NAMALWA (cell line): ENCODE data around the gene TTYH2.
A peak's percentile ranks its signal among the peaks of the same experiment; 100 is the strongest.
"Not testable (repeated sequence)": the region's sequence is repeated elsewhere in the genome, so short reads cannot be mapped to it uniquely, and the experiment has no call there.

ENCODE experiments used
- DNase-seq: peaks from one replicate; pipeline ENCODE4 v3.0.0-alpha.2; 2015; ENCODE audit warnings: low spot score

TTYH2 gene

DNA sequence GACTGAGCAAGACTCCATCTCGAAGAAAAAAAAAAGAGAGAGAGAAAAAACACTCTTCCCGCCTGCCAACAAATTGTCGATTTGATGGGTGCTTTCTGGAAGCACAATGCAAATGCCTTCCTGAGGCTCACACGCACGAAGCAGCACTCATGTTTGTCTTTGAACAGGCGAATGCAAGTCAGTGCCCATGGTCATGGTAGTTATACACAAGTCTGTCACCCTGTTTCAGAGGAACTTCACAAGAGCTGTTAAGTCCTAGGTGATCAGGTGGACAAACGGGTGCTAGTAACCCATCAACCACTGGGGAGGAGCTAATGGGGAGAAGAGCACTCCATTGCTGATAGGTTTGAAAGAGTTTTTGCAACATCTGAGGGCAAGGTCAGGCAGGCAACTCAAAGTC is 54.2 kb downstream of the TTYH2 start:
- DNase-seq = no peak

GRCh38 chr17:74267987-74268499 is 54.7 kb downstream of the TTYH2 start:
- DNase-seq = no peak

DNA sequence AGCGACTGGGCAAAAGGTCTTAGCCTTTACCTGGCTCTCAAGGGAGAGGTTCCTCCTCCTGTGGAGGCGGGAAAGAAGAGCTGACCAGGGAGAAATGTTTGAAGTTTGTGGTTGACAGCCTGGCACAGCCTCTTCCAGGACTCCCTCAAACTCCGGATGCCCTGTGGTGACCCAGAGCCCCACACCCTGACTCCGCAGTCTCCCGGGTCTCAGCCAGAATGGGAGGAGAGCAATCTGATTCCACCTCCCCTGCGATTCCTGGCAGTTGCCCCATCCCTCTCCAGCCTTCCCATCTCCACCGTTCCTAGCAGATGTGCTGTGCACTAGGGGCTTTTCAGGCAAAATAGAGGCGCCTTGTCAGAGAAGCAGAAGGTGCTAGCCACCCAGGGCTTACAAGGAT is 55.2 kb downstream of the TTYH2 start:
- DNase-seq = no peak

DNA sequence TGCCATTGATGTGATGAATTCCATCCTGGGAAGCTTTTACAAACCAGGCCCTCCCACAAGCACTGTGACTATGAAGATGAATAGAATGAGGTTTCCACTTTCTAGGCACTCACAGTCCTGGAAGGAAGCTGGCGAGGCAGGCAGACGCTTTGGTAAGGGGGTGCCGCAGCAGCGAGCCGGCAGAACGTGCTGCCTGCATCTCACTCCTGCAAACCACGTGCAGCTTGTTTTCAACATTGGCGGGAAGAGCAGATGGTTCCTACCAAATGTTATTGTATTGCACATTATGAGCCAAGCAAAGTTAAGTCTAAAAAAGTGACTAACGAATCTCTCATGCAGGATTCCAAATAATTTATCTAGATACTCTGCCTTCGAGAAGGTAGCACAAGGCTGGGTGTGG is 57.0 kb downstream of the TTYH2 start:
- DNase-seq = no peak

DNA sequence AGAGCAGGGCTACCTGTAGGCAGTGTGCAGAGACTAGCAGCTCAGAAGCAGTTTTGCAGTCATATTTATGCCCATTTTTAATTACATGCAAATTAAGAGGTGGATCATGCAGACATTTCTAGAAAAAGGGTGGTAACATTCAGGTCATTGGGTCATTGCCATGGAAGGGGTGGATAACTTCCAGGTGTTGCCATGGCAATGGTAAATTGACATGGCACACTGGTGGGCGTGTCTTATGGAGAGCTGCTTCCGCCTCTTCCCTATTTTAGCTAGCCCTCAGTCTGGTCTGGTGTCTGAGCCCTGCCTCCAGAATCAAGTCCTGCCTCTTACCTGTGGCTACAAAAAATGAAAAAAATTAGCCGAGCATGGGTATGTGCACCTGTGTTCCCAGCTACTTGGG is 57.9 kb downstream of the TTYH2 start:
- DNase-seq = peak; percentile 57

- DNase-seq = no peak
Measured at GRCh38 chr17:74271901-74272561, 58.7 kb downstream of the TTYH2 start.

GRCh38 chr17:74272731-74273201 is 59.4 kb downstream of the TTYH2 start:
- no peak for DNase-seq

DNA sequence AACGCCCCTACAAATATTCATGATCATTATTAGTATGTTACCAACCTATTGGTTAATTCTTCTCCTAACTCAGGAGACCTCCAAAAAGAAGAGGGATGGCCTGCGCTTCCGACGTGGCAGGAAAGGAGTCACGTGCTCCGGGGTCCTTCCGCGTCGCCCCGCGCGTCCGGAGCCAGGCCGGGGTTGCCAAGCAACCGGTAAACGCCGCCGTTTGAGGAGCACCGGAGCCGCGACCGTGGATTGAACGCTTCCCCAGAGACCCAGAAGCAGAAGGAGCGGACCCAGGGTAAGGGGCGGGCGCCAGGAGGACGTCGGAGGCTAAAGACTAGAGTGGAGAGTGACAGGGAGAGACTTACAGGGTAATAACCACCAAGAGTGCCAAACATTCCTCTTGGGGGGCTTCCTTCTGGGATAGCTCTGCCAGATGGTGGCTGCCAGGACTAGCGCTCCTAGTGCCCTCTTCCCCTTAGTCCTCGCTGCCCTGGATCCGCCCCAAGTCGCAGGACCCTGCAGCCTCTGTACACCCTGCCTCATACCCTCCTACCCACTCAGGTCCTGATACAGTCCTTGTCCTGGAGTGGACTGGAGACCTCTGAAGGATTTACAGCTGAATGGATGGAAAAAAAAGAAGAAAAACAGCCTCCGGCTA is 60.8 kb downstream of the TTYH2 start, which contains the start of gene DNAI2:
DNAI2 (plus strand) TSS at position 175 of the 649 bp plus-strand sequence. CDS start 7,584 bp downstream, outside the sequence.
- no peak for DNase-seq

- no peak for DNase-seq
Measured at GRCh38 chr17:74274709-74275340, 61.5 kb downstream of the TTYH2 start.

DNA sequence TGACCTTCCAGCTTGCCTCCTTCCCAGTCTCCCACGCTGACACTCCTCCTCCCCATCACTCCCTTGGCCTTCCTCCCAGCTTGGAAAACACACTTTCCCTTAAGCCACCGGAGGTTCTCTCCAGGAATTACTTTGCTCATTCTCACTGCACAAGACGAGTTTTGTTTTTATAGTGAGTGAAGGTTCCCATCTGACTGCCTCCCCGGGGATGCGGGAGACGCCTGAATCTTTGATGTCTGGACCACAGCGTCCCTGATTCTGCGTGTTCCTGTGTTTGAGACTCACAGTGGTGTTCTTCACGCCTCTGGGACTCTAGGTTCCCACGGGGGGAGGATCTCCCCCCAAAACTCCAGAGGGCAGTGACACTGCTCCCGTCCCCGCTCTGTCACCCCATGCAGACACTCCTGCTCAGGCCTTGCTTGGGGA is 62.7 kb downstream of the TTYH2 start:
- DNase-seq = no peak

DNA sequence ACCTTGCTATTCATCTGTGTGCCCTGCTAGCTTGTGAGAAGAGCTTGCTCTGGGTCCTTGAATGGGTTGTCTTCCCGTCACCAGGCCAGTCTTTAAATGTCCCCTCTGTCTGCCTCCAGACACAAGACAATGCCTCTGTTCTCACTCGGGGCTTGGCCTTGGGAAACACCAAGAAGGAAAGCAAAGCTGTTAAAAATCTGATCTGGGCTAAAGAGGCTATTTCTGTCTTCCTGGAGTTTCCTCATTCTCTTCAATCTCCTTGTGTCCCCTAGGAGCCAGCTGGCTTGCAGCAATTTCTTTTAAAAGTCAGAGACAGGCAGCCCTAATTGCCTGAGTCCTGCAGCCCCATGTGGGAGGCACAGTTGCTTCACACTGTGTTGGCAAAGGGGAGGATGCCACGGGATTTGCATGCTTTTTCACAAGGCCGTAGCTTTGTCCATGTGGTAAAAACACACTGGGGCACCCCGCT is 63.2 kb downstream of the TTYH2 start:
- no peak for DNase-seq

DNA sequence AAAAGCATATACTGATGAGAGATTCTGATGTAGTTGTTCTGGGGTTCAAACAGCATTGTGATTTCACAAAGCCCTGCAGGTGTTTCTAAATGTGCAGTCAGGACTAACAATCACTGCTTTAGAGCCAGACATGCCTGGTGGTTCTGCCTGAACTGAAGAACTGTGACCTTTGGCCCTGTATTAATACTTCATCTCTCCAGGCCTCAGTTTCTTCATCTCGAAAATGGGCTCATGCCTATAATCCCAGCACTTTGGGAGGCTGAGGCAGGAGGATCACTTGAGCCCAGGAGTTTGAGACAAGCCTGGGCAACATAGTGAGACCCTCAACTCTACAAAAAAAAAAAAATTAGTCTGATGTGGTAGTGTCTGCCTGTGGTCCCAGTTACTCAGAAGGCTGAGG is 64.6 kb downstream of the TTYH2 start:
- DNase-seq = no peak

DNA sequence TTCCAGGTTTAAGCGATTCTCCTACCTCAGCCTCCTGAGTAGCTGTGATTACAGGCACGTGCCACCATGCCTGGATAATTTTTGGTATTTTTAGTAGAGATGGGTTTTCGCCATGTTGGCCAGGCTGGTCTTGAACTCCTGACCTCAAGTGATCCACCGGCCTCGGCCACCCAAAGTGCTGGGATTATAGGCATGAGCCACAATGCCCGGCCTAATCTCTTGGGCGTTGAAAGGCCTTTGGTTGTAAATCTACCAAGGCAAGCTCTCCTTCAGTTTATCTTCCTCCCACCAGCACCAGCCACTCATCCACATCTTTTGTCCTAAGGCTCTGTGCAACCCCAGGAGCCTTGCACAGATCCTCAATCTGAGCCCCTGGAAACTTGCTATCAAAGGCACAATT is 66.2 kb downstream of the TTYH2 start:
- not testable (repeated sequence) for DNase-seq

GRCh38 chr17:74280093-74280513 is 66.7 kb downstream of the TTYH2 start:
- no peak for DNase-seq

DNA sequence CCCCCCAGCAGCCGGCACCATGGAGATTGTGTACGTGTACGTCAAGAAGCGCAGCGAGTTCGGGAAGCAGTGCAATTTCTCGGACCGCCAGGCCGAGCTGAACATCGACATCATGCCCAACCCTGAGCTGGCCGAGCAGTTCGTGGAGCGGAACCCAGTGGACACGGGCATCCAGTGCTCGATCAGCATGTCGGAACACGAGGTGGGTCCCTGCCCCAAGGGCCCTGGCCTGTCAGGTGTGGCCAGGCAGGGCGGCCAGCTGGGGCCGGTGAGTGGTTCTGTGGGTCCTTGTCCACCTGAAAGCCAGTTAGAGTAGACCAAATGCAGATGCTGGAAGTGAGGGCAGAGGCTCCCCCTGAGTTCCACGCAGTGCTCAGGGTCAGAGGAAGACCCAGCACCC is 68.4 kb downstream of the TTYH2 start:
- DNase-seq = no peak

- not testable (repeated sequence) for DNase-seq
Measured at GRCh38 chr17:74282274-74282586, 68.9 kb downstream of the TTYH2 start.

DNA sequence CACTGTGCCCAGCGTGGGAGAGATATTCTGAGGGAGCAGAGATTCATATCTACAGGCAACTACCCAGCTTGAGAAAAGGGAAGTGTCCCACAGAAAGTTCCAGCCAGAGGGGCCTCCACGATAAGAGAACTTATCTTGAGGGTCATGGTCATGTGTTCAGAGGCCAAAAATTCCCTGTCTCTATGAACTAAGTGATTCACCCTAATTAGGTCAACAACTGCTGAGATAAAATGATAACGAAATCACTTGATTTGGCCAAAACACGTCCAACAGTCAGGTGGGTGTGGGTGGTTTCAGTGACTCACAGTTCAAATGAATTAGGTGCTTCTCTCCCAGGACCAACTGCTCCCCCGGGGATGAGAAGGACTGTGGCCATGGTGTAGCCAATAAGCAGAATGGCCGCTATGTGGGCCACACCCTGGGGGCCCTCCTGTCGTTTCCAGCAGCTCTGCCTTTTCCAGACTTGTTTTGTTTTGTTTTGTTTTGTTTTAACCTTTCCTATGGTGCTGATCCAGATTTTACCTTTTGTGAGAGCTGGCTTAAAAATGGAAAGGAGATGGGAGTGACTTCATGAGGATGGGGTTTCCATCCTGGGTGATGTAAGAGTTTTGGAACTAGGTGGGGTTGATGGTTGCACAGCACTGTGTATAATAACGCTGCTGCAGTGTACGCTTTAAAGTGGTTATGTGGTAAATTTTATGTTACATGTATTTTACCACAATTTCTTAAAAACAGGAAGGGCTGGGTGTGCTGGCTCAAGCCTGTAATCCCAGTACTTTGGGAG is 69.4 kb downstream of the TTYH2 start:
- DNase-seq = no peak

- no peak for DNase-seq
Measured at GRCh38 chr17:74283371-74283673, 70.0 kb downstream of the TTYH2 start.

GRCh38 chr17:74287031-74287602 is 73.7 kb downstream of the TTYH2 start:
- DNase-seq = no peak

DNA sequence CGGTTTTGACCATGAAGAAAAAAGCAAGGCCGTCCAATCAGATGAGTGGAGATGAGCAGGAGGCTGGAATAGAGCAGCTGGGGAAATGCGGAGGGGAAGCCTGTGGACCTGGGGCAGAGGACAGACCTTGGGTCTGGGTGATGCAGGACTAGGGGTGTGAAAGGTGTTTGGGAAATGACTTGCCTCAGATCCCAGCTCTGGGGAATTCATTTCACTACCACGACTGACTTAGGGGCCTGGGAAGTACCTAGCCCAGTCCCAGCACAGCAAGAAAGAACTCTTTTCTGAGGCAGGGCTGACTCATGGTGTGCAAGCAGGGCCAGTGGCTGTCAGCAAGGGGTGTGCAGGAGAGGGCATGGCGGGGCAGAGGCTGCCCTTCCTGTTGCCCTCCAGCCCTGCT is 75.4 kb downstream of the TTYH2 start:
- DNase-seq = no peak

GRCh38 chr17:74289688-74290087 is 76.3 kb downstream of the TTYH2 start:
- no peak for DNase-seq

DNA sequence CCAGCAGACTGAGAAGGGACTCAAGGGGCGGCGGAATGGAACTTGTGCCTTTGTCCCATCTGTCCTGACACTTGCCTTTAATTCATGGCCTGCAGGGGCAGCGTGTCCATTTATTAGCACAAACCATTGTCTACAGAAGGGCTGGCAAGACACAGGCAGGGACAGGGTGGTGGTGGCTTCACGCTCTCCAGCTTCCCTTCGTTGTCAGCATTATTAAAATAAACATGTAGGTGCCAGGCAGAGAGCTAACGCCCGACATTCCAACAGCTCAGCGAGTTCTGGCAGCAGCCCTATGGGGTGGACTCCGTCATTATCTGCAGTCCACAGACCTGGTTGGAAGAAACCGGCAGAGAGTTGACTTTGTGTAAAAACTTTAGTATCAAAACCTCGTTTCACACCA is 77.0 kb downstream of the TTYH2 start:
- DNase-seq = no peak
